K562 (cell line): ENCODE data around the gene YOD1. TPM values are rescaled to one million over a fixed set of nuclear protein-coding genes. Genes with fewer than 3 reads are reported as not detected.

Experiments used
- ATAC-seq: fragments of 200-7000 bp; cut with Tn5 transposase; 3 replicates; pipeline ENCODE4 v1.9.1; 2020; ENCODE audit warnings: moderate library complexity
- BruUV-seq: library from RNA; stranded (reverse); fragments of 400-500 nt; replicated peaks from 2 replicates; lab custom pipeline; 2021; lab: Mats Ljungman, UMichigan
- CTCF ChIA-PET: fragments of 300-600 bp; formaldehyde crosslinking; extraction: SDS; loops from one replicate; lab custom pipeline; 2021; ENCODE audit warnings: low intra/inter-chr PET ratio; lab: Yijun Ruan, JAX
- POLR2A ChIA-PET: fragments of 300-600, 350-650 bp; sonication (Branson Sonifier 250); formaldehyde crosslinking; extraction: SDS; loops from one replicate; lab custom pipeline; 2021; ENCODE audit warnings: antibody characterized with exemption, inconsistent platforms; lab: Yijun Ruan, JAX
- DNase-seq, 4 experiments: peaks; one replicate each; pipeline versions ENCODE4 v3.0.0 to v3.0.0-alpha.2; 2011 to 2018; ENCODE audit warnings: low spot score in 3 of 4, mixed read lengths in 3 of 4; ENCODE audit errors: extremely low read depth in 1 of 4
- FAIRE-seq: peaks from 2 replicates; lab custom pipeline; 2011; peaks lifted over from hg19 to GRCh38; lab: Jason Lieb, UNC
- H2AFZ ChIP-seq: 2 replicates; pipeline ENCODE4 v1.6.0; 2011; ENCODE audit warnings: low read depth, low read length, control low read depth, inconsistent platforms
- H3K27ac ChIP-seq: fragments of 200-600 bp; 3 replicates; pipeline ENCODE4 v1.8.0; 2011; ENCODE audit warnings: low read depth, mild to moderate bottlenecking, control low read depth, inconsistent platforms, low read length, moderate library complexity, mixed read lengths; ENCODE audit errors: extremely low read depth
- H3K27me3 ChIP-seq, 2 experiments: fragments of 300-600 bp in 1 of 2; 2 replicates in 1 of 2; 3 replicates in 1 of 2; pipeline versions ENCODE4 v1.6.0 to v1.8.0; 2011; ENCODE audit warnings: inconsistent platforms in 2 of 2, low read length in 2 of 2, mild to moderate bottlenecking in 1 of 2, mixed read lengths in 1 of 2, moderate library complexity in 1 of 2; ENCODE audit not compliant: control insufficient read depth in 2 of 2, insufficient read depth in 2 of 2
- H3K36me3 ChIP-seq: fragments of 300-600 bp; 3 replicates; pipeline ENCODE4 v1.8.0; 2011; ENCODE audit warnings: mild to moderate bottlenecking, low read length, inconsistent platforms; ENCODE audit not compliant: control insufficient read depth, insufficient read depth
- H3K4me1 ChIP-seq, 2 experiments: fragments of 200-600 bp in 1 of 2; replicated peaks in 1 of 2; 2 replicates in 1 of 2; 3 replicates in 1 of 2; pipeline versions ENCODE4 v1.5.1 to v1.8.0; 2011; ENCODE audit warnings: inconsistent platforms in 2 of 2, low read length in 2 of 2, mild to moderate bottlenecking in 1 of 2, mixed read lengths in 1 of 2, moderate library complexity in 1 of 2; ENCODE audit not compliant: control insufficient read depth in 2 of 2, insufficient read depth in 2 of 2
- H3K4me2 ChIP-seq: 2 replicates; pipeline ENCODE4 v1.6.1; 2011; ENCODE audit warnings: low read length, control low read depth, inconsistent platforms, mixed read lengths; ENCODE audit not compliant: insufficient read depth
- H3K4me3 ChIP-seq: fragments of 200-600 bp; sonication (generic), shearing (Covaris generic); 2 replicates; pipeline ENCODE4 v1.5.1; 2016; ENCODE audit warnings: control low read depth, inconsistent platforms
- H3K79me2 ChIP-seq: fragments of 200-600 bp; 3 replicates; pipeline ENCODE4 v1.8.0; 2011; ENCODE audit warnings: low read length, inconsistent platforms; ENCODE audit not compliant: control insufficient read depth, insufficient read depth
- H3K9ac ChIP-seq, 2 experiments: 2 replicates each; pipeline versions ENCODE4 v1.6.0 to v1.6.1; 2011; ENCODE audit warnings: low read depth in 2 of 2, low read length in 2 of 2, control low read depth in 1 of 2, inconsistent platforms in 1 of 2, mild to moderate bottlenecking in 1 of 2, mixed read lengths in 1 of 2; ENCODE audit not compliant: insufficient read depth in 1 of 2
- H3K9me1 ChIP-seq: one replicate; pipeline ENCODE4 v1.6.0; 2011; ENCODE audit warnings: inconsistent platforms, mild to moderate bottlenecking, low read length, moderate library complexity; ENCODE audit not compliant: control insufficient read depth, insufficient read depth
- H3K9me3 ChIP-seq: replicated peaks from 2 replicates; pipeline ENCODE4 v1.5.1; 2011; ENCODE audit warnings: low read depth, low read length, inconsistent platforms; ENCODE audit not compliant: control insufficient read depth, insufficient read depth
- H4K20me1 ChIP-seq: replicated peaks from 2 replicates; pipeline ENCODE4 v1.6.1; 2011; ENCODE audit warnings: low read length, inconsistent platforms, mixed read lengths; ENCODE audit not compliant: control insufficient read depth, insufficient read depth
- C11orf30 ChIP-seq: fragments of 450-650 bp; IDR thresholded peaks from 2 replicates; pipeline ENCODE4 v1.6.1; 2016; ENCODE audit warnings: low read depth, mild to moderate bottlenecking
- NR4A1 ChIP-seq, 2 experiments: fragments of 250-450 bp in 1 of 2; fragments of 450-650 bp in 1 of 2; sonication (Bioruptor Pico) in 1 of 2; IDR thresholded peaks; 2 replicates each; pipeline versions ENCODE4 v1.4.0 to v1.6.1; 2016 to 2020; ENCODE audit warnings: mild to moderate bottlenecking in 2 of 2, missing compliant biosample characterization in 1 of 2, missing genetic modification characterization in 1 of 2, moderate library complexity in 1 of 2
- TOE1 ChIP-seq, 2 experiments: fragments of 450-650 bp in 1 of 2; sonication (generic) in 1 of 2; formaldehyde crosslinking in 1 of 2; IDR thresholded peaks; 2 replicates each; pipeline versions ENCODE4 v1.7.1 to v1.8.0; 2016 to 2022; ENCODE audit warnings: borderline replicate concordance in 2 of 2, mild to moderate bottlenecking in 2 of 2, antibody characterized with exemption in 1 of 2, inconsistent platforms in 1 of 2, low read depth in 1 of 2, missing genetic modification reagents in 1 of 2, moderate library complexity in 1 of 2
- ZNF316 ChIP-seq: fragments of 450-650 bp; IDR thresholded peaks from 2 replicates; pipeline ENCODE4 v1.6.1; 2016
- WGBS: fragments of 100-300 bp; shearing (Covaris generic); methylation state at CpG from one replicate; pipeline ENCODE4 v1.1.6; 2016; ENCODE audit warnings: low coverage, mixed read lengths; ENCODE audit not compliant: insufficient coverage; ENCODE audit errors: missing lambda C conversion rate; 5-methylcytosine and 5-hydroxymethylcytosine counted together
- in situ Hi-C: fragments of 300-500 bp; cut with MboI; formaldehyde crosslinking; loops from 4 replicates; pipeline ENCODE4 v1.15.0; 2018; ENCODE audit warnings: inconsistent platforms, mixed read lengths
- intact Hi-C: fragments of 100-400 bp; cut with micrococcal nuclease; formaldehyde crosslinking; loops from 2 replicates; pipeline ENCODE4 v1.14.2; 2022
- polyA plus RNA-seq, 8 experiments: library from polyadenylated mRNA; depleted of rRNA in 4 of 8; stranded (reverse) in 5 of 8; unstranded in 3 of 8; fragments of >200 nt; fragmentation: Nextera tagmentation in 2 of 8; fragmentation: Illumina TruSeq in 1 of 8; extraction: Ambion mirVana in 2 of 8; extraction: Trizol in 1 of 8; gene quantifications; 2 replicates each; pipeline versions ENCODE4 v1.2.1 to v1.2.3, GENCODE V29; 2011 to 2014; ENCODE audit warnings: inconsistent platforms in 1 of 8, missing spikeins in 1 of 8
- total RNA-seq, 7 experiments: library from RNA; depleted of rRNA in 6 of 7; stranded (reverse); fragments of >200 nt in 6 of 7; fragmentation: Illumina TruSeq in 2 of 7; extraction: Trizol in 2 of 7; gene quantifications; 2 replicates each; pipeline versions ENCODE4 v1.2.1 to v1.2.3, GENCODE V29; 2011 to 2021; ENCODE audit warnings: low replicate concordance in 1 of 7

Gene YOD1
- total and polyA plus RNA-seq, 9 of the 15 experiments (the other 6 are each of a cell fraction or from before 2014, with no cell fraction given), result 18.2 to 78.1 (median 46.9) TPM

GRCh38 chr1:207031016-207031415 is 20.0 kb downstream of the YOD1 start:
- no peaks in the 10 kb centered on the region for H3K9me3 ChIP-seq
- BruUV-seq, result no TSS peak
- H3K9ac ChIP-seq, result peak overlapping the region in 1 of 2 experiments; percentile 25; a peak in 2 of 4 replicates
- DNase-seq (no peak), ATAC-seq (no peak), FAIRE-seq (no peak)
- H3K27me3 ChIP-seq, result no peaks in the 10 kb centered on the region
- 9% methylated on average over 1 of the region's 1 CpG for WGBS
- intact Hi-C loops, result no loop called here
- peaks cover 1% of the 10 kb centered on the region; the same call in 2 of the 3 replicates for H3K79me2 ChIP-seq
- no peak overlapping the region; the same call in 2 of the 3 replicates for H3K27ac ChIP-seq
- ChIA-PET CTCF (no interaction called here), POLR2A (interaction anchor here (0.5 to 9.0 kb wide), 6 partner anchors 11 to 803 kb away, joined by 3 to 104 read pairs (median 16); partner anchors contain the start of gene YOD1)
- H3K4me2 ChIP-seq, result peak overlapping the region; percentile 59
- no peak overlapping the region for H3K4me3 ChIP-seq
- H3K4me1 ChIP-seq, result peaks cover 13 to 92% of the 10 kb centered on the region in 2 experiments
- TF ChIP-seq TOE1 (IDR thresholded peaks at IDR 0.05; ENCODE audit: borderline replicate concordance), result no peak
- TF ChIP-seq TOE1 (CRISPR knock-in tag; IDR thresholded peaks at IDR 0.05; ENCODE audit: borderline replicate concordance, low read depth), result no peak
- peak; percentile 77 for TF ChIP-seq ZNF316
- no peak for TF ChIP-seq NR4A1 (CRISPR knock-in tag; IDR thresholded peaks at IDR 0.05)
- 0 out of 2 replicates have a peak, but pooled peaks have one; percentile 3 for TF ChIP-seq NR4A1 (tag; IDR thresholded peaks at IDR 0.05)
- TF ChIP-seq C11orf30, result peak; percentile 62
- no peaks in the 10 kb centered on the region for H3K9me1 ChIP-seq
- peak overlapping the region; percentile 61; the same call in 1 of the 2 replicates for H2AFZ ChIP-seq
- no peaks in the 10 kb centered on the region for H4K20me1 ChIP-seq
- no peaks in the 10 kb centered on the region for H3K36me3 ChIP-seq
- in situ Hi-C loops, result no loop called here
